GM19023 (cell line): ENCODE measurements around the gene IL19.
"Not testable (repeated sequence)": the region's sequence is repeated elsewhere in the genome, so short reads cannot be mapped to it uniquely, and the experiment has no call there.

Source experiments
- ATAC-seq: cut with Tn5 transposase; IDR thresholded peaks from one replicate; pipeline ENCODE4 v1.9.1; 2021; ENCODE audit warnings: mild to moderate bottlenecking, moderate library complexity; ENCODE audit not compliant: unreplicated experiment

Gene IL19

DNA sequence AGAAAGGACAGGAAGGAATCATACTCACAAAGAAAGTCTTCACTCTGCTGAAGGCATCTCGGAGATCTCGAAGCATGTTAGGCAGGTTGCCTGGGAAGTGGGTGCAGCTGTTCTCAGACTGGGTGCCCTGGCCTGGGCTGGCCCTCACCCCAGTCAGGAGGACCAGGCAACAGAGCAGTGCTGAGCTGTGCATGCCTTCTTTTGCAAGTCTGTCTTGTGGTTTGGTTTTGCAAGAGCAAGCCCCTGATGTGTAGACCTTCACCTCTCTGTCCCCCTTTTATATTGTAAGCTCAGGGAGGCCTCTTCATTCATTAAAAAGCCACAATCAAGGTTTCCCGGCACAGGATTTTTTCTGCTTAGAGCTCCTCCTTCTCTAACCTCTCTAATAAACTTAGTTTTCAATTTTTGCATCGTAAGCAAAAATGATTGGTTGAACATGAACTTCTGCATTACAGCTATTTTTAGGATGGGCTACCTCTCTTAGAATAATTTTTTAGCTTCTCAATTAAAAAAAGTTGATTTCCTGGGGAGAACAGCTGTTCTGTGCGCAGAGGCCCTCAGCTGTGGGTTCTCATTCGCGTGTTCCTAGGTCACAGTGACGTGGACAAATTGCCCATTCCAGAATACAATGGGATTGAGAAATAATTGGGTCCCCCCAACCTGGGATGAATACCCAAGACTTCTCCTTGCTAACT, 1.8 kb downstream of the IL19 start, which contains the start of gene IL10:
Gene IL10 (minus strand): TSS at position 252 of the 695 bp plus-strand sequence. CDS start 59 bp downstream, at position 193.
- no peak for ATAC-seq

DNA sequence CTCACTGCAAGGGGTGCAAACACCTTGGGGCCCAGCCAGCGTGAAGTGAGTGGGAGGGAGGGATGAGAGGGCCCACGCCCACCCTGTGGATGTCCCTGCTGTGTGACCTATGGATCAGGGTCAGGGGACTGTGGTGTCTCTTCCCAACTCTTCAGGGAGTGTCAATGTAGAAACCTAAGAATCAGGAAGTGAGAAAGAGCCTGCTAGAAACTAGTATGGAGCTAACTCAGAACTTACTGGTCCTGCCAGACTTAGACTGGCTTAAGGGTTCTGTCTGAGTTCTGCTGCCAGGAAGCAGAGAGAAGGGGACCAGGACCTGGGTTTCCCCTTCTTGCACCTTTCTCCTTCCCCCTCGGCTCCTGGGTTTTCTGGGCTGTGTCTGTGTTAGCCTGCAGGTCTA, 3.5 kb downstream of the IL19 start:
- ATAC-seq: no peak

- ATAC-seq: no peak
Observed at GRCh38 chr1:206776229-206776628, 5.7 kb downstream of the IL19 start.

DNA sequence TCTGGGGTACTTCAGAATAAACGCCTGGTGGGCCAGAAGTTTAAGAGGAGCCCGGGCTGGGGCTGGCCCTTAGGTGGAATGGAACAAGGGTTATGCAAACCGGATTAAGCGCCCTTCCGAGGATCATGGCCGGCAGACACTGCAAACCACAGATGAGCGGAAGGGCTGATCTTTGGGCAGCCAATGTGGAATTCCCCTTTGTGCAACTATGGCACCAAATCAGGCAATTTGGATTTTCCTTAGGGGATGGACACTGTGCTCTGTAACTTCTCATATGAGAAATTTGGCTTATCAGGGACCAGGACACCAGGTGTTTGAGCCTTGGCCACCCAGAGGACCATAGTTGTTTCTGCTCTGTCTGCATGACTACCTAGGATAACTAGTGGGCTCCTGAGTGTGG, 7.5 kb downstream of the IL19 start:
- no peak for ATAC-seq

DNA sequence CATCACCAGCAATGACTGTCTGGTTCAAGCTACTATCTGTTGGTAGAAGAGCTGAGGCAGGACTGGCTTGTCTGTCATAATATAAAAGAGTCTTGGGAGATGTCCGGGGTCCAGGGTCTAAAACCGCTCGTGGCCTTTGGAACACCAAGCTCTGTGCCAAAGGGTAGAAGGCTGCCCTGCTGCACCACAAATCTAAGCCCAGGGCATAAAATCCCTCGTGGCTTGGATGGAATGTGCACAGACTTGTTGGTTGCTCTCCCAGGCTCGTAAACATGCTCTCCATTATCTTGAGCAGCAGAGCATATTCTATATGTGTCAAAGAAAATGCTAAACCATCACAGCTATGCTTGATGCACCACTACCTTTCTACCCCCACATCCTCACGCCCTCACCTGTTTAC, 8.3 kb downstream of the IL19 start:
- not testable (repeated sequence) for ATAC-seq

DNA sequence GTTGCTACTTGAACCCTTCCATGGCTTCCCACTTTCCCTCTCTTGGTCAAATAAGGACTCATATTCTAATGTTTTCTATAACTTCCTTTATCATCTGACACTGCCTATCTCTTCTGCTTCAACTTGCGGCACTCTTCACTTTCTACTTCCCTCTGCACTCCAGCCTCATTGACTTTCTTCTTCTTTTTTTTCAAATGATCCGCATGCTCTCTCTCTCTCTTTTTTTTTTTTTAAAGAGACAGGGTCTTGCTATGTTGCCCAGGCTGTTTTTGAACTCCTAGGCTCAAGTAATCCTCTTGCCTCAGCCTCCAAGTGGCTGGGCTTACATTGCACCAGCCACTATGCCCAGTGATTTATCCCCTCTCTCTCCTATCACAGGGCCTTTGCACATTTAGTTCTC, 9.1 kb downstream of the IL19 start:
- no peak for ATAC-seq

DNA sequence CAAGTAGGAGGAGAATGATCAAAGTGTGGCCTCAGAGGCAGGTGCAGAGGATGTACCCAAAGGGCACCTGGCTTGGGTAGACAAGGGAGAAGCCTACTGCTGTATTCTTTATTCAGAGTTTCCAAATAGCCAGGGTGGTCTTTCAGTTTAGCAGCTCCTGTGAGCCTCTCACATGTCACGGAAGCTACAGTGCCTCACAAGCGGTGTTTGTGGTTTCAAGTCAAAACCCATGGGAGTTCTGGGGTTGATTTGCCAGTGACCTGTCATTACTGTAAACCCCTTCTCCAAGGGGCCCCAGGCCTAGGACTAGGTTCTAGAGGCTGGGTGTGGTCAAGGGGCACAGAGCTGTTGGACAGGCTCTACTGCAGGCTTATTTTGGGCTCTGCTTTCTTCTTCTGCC, 11.9 kb downstream of the IL19 start:
- no peak for ATAC-seq

- no peak for ATAC-seq
Observed at GRCh38 chr1:206783506-206783905, 12.9 kb downstream of the IL19 start.

DNA sequence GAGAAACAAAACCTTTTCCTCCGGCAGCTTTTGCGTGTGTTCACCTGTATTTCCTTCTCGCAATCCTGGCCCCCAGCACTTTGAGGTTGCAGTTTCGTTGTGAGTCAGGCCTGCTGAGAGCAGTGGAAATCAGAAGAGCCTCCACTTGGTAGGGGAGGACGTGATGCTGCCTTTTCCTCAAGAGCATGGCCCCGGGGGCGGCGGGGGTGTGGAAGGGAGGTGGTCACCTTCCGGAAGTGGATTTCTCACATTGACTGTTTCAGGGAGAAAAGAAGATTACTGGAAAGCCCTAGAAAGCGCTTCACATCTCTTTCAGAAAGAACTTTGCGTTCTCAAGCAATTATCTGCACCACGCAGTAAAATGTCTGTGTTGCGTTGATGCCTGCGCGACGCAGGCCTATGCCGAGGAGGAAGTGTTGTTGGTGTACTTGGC, 13.9 kb downstream of the IL19 start:
- peak; percentile 56 for ATAC-seq

DNA sequence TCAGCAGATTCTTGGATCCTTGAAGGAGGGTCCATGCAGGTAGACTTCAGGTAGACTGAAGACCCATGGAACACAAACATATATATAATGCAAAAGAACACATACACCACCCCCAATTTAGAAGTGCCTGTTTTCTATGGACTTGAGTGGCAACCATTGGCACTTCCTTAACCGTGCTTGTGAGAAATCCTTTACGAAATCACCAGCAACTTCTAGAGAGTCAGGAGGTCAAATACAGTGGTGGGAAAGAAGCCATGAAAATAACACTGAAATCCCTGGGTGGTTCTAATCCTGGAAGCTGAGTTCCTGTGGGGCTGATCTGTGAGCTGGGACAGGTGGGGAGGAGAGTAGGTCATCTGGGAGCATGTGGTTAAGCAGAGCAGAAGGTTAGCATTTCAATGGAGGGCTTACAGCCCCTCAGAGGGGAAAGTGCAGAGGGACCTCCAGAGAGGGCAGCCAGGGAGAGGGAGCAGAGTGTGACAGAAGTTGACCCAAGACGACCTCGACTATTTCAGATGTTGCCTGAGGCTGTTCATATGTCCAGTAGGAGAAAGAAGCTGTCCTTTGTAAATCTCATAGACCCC, 14.7 kb downstream of the IL19 start:
- ATAC-seq: no peak

GRCh38 chr1:206786212-206786886, 15.8 kb downstream of the IL19 start:
- ATAC-seq: no peak

DNA sequence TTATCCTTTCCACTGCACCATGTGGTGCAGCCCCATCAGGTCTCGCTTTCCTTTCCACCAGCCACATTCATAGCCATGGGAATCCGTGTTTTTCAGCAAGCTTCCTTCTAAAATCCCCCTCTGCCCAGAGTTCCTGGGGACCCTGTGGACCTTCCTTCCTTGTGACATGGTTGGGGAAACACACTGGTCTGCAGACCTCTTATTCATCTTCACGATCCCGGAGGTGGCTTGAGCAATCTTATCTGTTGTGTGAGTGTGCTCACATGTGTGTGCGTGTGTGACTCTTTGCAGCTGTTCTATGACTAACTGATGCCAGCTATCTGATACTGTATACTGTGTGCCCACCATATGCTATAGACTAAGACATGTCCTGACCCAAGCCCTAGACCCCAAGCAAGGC, 17.3 kb downstream of the IL19 start:
- ATAC-seq: no peak

- ATAC-seq: no peak
Observed at GRCh38 chr1:206788487-206789050, 18.0 kb downstream of the IL19 start.

DNA sequence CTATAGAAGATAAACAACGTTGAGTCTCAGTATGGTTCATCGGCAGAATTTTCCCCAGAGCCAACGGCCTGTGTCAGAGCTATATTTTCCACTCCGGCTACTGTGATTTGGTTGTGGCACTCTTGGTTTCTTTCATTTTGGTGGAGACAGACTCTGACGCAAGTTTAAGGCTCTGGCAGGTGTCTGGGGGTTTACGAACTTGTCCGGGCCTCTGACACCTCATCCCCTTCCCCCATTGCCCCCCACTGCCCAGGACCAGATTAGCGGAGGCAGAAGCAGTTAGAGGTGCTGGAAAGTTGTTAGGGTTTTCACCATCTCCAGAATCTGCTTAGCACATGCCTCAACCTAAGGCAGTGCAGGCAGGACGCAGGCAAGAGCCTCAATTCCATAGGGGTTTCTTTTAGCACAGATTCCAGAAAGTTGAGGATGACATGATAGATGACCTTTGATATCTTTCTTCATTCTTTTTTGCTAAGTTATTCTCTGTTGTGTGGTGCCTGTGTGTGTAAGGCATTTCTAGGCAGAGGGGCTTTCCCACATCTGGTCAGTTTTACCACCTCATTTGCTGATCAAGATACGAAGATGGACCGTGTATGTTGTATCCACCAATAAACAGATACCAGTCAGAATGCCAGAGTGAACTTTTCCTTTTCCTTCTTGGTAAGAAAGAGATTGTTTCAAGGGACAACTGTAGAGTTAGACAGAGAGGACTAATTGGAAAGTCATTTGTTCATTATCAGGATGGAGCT, 20.1 kb downstream of the IL19 start:
- ATAC-seq: no peak

DNA sequence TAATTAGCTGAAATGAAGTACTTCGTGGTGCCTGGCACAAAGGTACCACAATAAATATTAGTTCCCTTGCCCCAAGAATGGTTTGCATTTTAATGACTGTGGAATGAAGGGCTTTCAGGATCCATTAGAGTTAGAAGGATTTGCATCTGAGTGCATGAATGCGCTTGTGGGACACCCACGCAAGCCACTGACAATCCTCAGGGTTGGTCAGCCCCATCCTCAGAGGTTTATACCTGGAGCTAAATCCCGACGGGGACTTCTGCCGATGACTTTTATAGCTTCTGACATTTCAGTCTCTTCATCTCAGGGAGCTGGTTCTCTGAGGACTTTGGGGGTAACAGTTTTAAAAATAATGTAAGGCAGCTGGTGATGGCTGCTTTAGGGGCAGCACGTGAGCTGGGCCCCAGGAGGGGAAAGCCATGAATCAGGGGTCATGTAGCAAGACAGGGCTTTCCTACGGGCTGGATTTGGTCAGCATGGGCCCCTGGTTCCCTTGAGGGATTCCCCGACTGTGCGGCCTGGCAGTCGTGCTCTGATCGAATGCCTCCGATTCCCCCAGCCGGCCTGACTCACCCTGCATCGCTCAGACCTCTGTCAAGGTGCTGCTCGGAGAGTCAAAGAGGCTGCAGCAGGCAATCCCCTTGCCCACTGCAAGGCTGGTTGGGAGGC, 22.5 kb downstream of the IL19 start:
- no peak for ATAC-seq

DNA sequence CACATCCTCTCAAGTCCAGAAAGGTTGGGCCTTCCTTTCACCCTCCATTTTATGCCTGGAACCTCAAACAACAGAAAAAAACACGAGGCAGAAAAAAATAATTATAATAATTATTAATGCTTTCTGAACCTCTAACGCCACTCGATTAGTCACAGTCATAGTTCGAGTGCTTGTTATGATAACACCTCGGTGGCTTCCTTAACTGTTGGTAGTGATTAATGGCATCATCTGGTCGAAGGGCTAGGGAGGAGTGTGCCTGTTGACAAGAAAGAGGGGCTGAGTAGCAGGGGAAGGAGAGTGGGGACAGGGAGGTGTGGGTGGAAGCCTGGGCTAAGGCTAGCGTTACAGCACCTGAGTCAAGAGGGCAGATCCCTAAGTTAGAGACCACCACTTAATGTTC, 23.0 kb downstream of the IL19 start:
- no peak for ATAC-seq

GRCh38 chr1:206794294-206794908, 23.8 kb downstream of the IL19 start:
- ATAC-seq: no peak

GRCh38 chr1:206796116-206796515, 25.5 kb downstream of the IL19 start:
- ATAC-seq: no peak

GRCh38 chr1:206796981-206797402, 26.4 kb downstream of the IL19 start:
- ATAC-seq: no peak
